Measurements from ENCODE around the gene DLX4. TPM values are rescaled to one million over a fixed set of nuclear protein-coding genes. Genes with fewer than 3 reads are reported as not detected.
A peak's percentile ranks its signal among the peaks of the same experiment; 100 is the strongest.

DLX4 gene
- total and polyA plus RNA-seq, 2 donors (not counting 1 experiment from before 2014, with no cell fraction given), result 0.17 to 0.88 TPM

DNA sequence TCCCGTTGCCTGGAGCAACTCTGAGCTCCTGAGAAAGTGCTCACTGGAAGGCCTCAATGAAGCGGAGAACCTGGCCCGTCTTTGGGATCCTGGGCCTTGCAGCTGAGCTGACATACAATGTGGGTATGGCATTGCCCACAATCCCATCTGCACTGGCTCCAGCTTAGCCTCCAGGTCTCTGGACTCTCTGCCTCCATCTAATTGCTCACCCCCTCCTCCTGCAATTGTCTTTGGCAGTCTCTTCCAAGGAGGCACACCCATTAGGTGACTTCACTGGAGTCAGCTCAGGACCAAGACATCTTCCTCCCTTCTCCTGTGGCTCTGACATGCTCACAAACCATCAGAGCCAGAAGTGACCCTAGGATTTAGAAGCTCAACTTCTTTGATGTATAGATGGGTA is 1.5 kb downstream of the DLX4 start:
- H3K27me3 Mint-ChIP-seq, result peaks cover 74% of the 10 kb centered on the region

More for the DNA sequence above, 1.5 kb downstream of the DLX4 start:
- Mint-ChIP-seq H3K4me1 (peaks cover 31% of the 10 kb centered on the region), H3K4me3 (peak overlapping the region; percentile 91), H3K27ac (no peak overlapping the region), H3K9me3 (ENCODE audit: insufficient read depth) (no peaks in the 10 kb centered on the region)
- DNase-seq, result no peak
- Histone ChIP-seq H4K20me1 (ENCODE audit: control insufficient read depth, insufficient read depth, low read length, poor library complexity, severe bottlenecking) (no peaks in the 10 kb centered on the region), H3K9ac (ENCODE audit: low read length) (no peak overlapping the region), H3K36me3 (replicated peaks in 1 of 2; ENCODE audit: control extremely low read depth in 1 of 2, control insufficient read depth in 1 of 2, extremely low read depth in 1 of 2, insufficient read depth in 2 of 2, low read length in 1 of 2) (no peaks in the 10 kb centered on the region), H3K9me3 (ENCODE audit: control extremely low read depth in 1 of 3, control insufficient read depth in 2 of 3, insufficient read depth in 1 of 3, low read length in 2 of 3) (peaks cover 0 to 37% (median 0%) of the 10 kb centered on the region in 3 donors), H2AFZ (ENCODE audit: insufficient read depth, low read depth, low read length, poor library complexity, severe bottlenecking) (no peak overlapping the region), H3K4me1 (ENCODE audit: control insufficient read depth in 2 of 2, insufficient read depth in 2 of 2, low read length in 2 of 2) (peaks cover 43 to 53% of the 10 kb centered on the region in 2 donors), H3K27ac (ENCODE audit: low read length in 2 of 2) (no peak overlapping the region), H3K4me2 (replicated peaks; ENCODE audit: low read depth, low read length, poor library complexity, severe bottlenecking) (no peak overlapping the region), H3K27me3 (replicated peaks in 1 of 4; ENCODE audit: control extremely low read depth in 1 of 4, control insufficient read depth in 3 of 4, insufficient read depth in 4 of 4, low read length in 3 of 4) (peaks cover 0 to 94% (median 69%) of the 10 kb centered on the region in 4 experiments), H3K4me3 (ENCODE audit: control extremely low read depth in 1 of 5, extremely low read depth in 1 of 5, insufficient read depth in 1 of 5, low read depth in 2 of 5, low read length in 4 of 5) (no peak overlapping the region), H3K79me2 (ENCODE audit: control insufficient read depth, insufficient read depth, low read length) (no peaks in the 10 kb centered on the region)
- TF ChIP-seq CTCF (IDR thresholded peaks at IDR 0.05) (no peak), EZH2 (IDR thresholded peaks at IDR 0.05; ENCODE audit: borderline replicate concordance, insufficient read depth, low read depth, low read length, poor library complexity, severe bottlenecking) (no peak)
- intact Hi-C loops (cut with micrococcal nuclease), result no loop called here
- no peak for ATAC-seq (ENCODE audit: low read depth)
- ChIA-PET POLR2A (no interaction called here), CTCF (interaction anchor here (1.2 to 1.3 kb wide), 2 partner anchors 26 to 28 kb away, joined by 3 to 5 read pairs; no protein-coding TSS in a partner anchor)
- WGBS (ENCODE audit: insufficient coverage), result 61% methylated on average over 3 of the region's 3 CpGs
